ENCODE measurements around the gene ARSG.

GRCh38 chr17:68320943-68321555 lies 29.8 kb downstream of the ARSG start:
- TF ChIP-seq POLR2AphosphoS5 (IDR thresholded peaks at IDR 0.05; ENCODE audit: low read depth, low read length) (no peak), POLR2A (IDR thresholded peaks at IDR 0.05; ENCODE audit: low read depth, low read length) (no peak), TAF1 (IDR thresholded peaks at IDR 0.05; ENCODE audit: borderline replicate concordance, low read depth, low read length) (no peak)
